H1 (cell line): ENCODE measurements around the gene SNAPC3. TPM values are rescaled to one million over a fixed set of nuclear protein-coding genes. Genes with fewer than 3 reads are reported as not detected.

ENCODE experiments used
- CTCF ChIA-PET: fragments of 300-600 bp; sonication (Branson Sonifier 250); formaldehyde crosslinking; loops from one replicate; lab custom pipeline; 2021; ENCODE audit not compliant: partially characterized antibody; lab: Charles Lee
- POLR2A ChIA-PET: fragments of 300-600 bp; sonication (Branson Sonifier 250); formaldehyde crosslinking; loops from one replicate; lab custom pipeline; 2021; ENCODE audit warnings: inconsistent platforms; ENCODE audit not compliant: partially characterized antibody; lab: Charles Lee
- DNase-seq, 2 experiments: peaks; one replicate each; pipeline versions ENCODE4 v3.0.0 to v3.0.0-alpha.2; 2010 to 2022; ENCODE audit warnings: low spot score in 2 of 2, low read depth in 1 of 2, mixed read lengths in 1 of 2
- FAIRE-seq: peaks from 2 replicates; lab custom pipeline; 2011; peaks lifted over from hg19 to GRCh38; lab: Jason Lieb, UNC
- H2AFZ ChIP-seq: 2 replicates; pipeline ENCODE4 v1.8.1; 2012; ENCODE audit warnings: low read length, inconsistent platforms
- H2AK5ac ChIP-seq: 2 replicates; pipeline ENCODE4 v1.6.1; 2013; ENCODE audit warnings: low read depth, low read length
- H2BK120ac ChIP-seq: replicated peaks from 2 replicates; pipeline ENCODE3; 2013; ENCODE audit warnings: low read depth, low read length, inconsistent platforms
- H2BK12ac ChIP-seq: 2 replicates; pipeline ENCODE4 v1.6.1; 2013; ENCODE audit warnings: low read depth, low read length
- H2BK15ac ChIP-seq: 2 replicates; pipeline ENCODE4 v1.6.1; 2013; ENCODE audit warnings: low read length
- H2BK20ac ChIP-seq: 2 replicates; pipeline ENCODE4 v1.6.1; 2013; ENCODE audit warnings: low read length
- H2BK5ac ChIP-seq: 2 replicates; pipeline ENCODE4 v1.6.1; 2013; ENCODE audit warnings: low read depth, low read length
- H3K14ac ChIP-seq: 2 replicates; pipeline ENCODE4 v1.6.1; 2013; ENCODE audit warnings: inconsistent platforms; ENCODE audit not compliant: insufficient read length
- H3K18ac ChIP-seq: 2 replicates; pipeline ENCODE4 v1.6.1; 2013; ENCODE audit warnings: low read length; ENCODE audit errors: extremely low read depth
- H3K23ac ChIP-seq: 2 replicates; pipeline ENCODE4 v1.6.1; 2013; ENCODE audit warnings: inconsistent platforms; ENCODE audit not compliant: insufficient read length
- H3K23me2 ChIP-seq: 2 replicates; pipeline ENCODE4 v1.6.1; 2013; ENCODE audit warnings: low read depth, low read length
- H3K27ac ChIP-seq: 2 replicates; pipeline ENCODE4 v1.6.1; 2011; ENCODE audit warnings: low read depth, low read length, inconsistent platforms
- H3K27me3 ChIP-seq, 4 experiments: replicated peaks in 1 of 4; 1 replicate in 1 of 4; 2 replicates in 3 of 4; pipeline versions ENCODE4 v1.6.1 to v1.8.1; 2011 to 2013; ENCODE audit warnings: low read length in 3 of 4, mild to moderate bottlenecking in 3 of 4, inconsistent platforms in 2 of 4, mixed read lengths in 2 of 4, moderate library complexity in 1 of 4; ENCODE audit not compliant: control insufficient read depth in 3 of 4, insufficient read depth in 3 of 4; ENCODE audit errors: extremely low read depth in 1 of 4
- H3K36me3 ChIP-seq, 4 experiments: 2 replicates each; pipeline versions ENCODE4 v1.6.1 to v1.8.1; 2011 to 2013; ENCODE audit warnings: mild to moderate bottlenecking in 4 of 4, low read length in 3 of 4, moderate library complexity in 2 of 4, control low read depth in 1 of 4, inconsistent platforms in 1 of 4; ENCODE audit not compliant: insufficient read depth in 4 of 4, control insufficient read depth in 2 of 4
- H3K4ac ChIP-seq: replicated peaks from 2 replicates; pipeline ENCODE3; 2013; ENCODE audit warnings: low read length, low read depth, mixed read lengths, inconsistent platforms; ENCODE audit not compliant: insufficient read length
- H3K4me1 ChIP-seq, 4 experiments: replicated peaks in 1 of 4; 1 replicate in 1 of 4; 2 replicates in 3 of 4; pipeline versions ENCODE4 v1.6.1 to v1.8.1; 2011 to 2013; ENCODE audit warnings: low read length in 3 of 4, inconsistent platforms in 2 of 4, mixed read lengths in 1 of 4; ENCODE audit not compliant: insufficient read depth in 4 of 4, control insufficient read depth in 3 of 4
- H3K4me2 ChIP-seq, 2 experiments: 2 replicates each; pipeline versions ENCODE4 v1.6.1 to v1.8.1; 2011 to 2013; ENCODE audit warnings: low read depth in 2 of 2, low read length in 2 of 2, control low read depth in 1 of 2, inconsistent platforms in 1 of 2, mild to moderate bottlenecking in 1 of 2; ENCODE audit not compliant: insufficient read depth in 1 of 2
- H3K4me3 ChIP-seq, 4 experiments: fragments of 200-600, 300-600 bp in 1 of 4; sonication (generic), shearing (Covaris generic), sonication (Bioruptor Twin) in 1 of 4; 2 replicates each; pipeline versions ENCODE4 v1.5.1 to v1.8.1; 2011 to 2016; ENCODE audit warnings: low read length in 4 of 4, low read depth in 3 of 4, control low read depth in 2 of 4, inconsistent platforms in 2 of 4, mild to moderate bottlenecking in 2 of 4, mixed read lengths in 1 of 4, moderate library complexity in 1 of 4; ENCODE audit not compliant: insufficient read depth in 2 of 4; ENCODE audit errors: extremely low read depth in 1 of 4
- H3K56ac ChIP-seq: replicated peaks from 2 replicates; pipeline ENCODE3; 2013; ENCODE audit warnings: low read depth, mild to moderate bottlenecking, mixed read lengths, low read length, inconsistent platforms; ENCODE audit not compliant: insufficient read length
- H3K79me1 ChIP-seq: 2 replicates; pipeline ENCODE4 v1.6.1; 2013; ENCODE audit warnings: low read depth, low read length, control low read depth
- H3K79me2 ChIP-seq, 2 experiments: 2 replicates each; pipeline versions ENCODE4 v1.6.1 to v1.8.1; 2012 to 2013; ENCODE audit warnings: low read length in 2 of 2, mild to moderate bottlenecking in 2 of 2, inconsistent platforms in 1 of 2; ENCODE audit not compliant: insufficient read depth in 2 of 2, control insufficient read depth in 1 of 2
- H3K9ac ChIP-seq, 4 experiments: replicated peaks in 1 of 4; 1 replicate in 1 of 4; 2 replicates in 3 of 4; pipeline versions ENCODE4 v1.6.1 to v1.8.1; 2011 to 2013; ENCODE audit warnings: low read depth in 3 of 4, low read length in 3 of 4, control low read depth in 2 of 4, mild to moderate bottlenecking in 2 of 4, moderate library complexity in 2 of 4, inconsistent platforms in 1 of 4; ENCODE audit errors: extremely low read depth in 1 of 4
- H3K9me3 ChIP-seq, 2 experiments: 2 replicates each; pipeline versions ENCODE4 v1.6.1 to v1.8.1; 2012 to 2013; ENCODE audit warnings: mild to moderate bottlenecking in 2 of 2, moderate library complexity in 2 of 2, control low read depth in 1 of 2, inconsistent platforms in 1 of 2, low read depth in 1 of 2, low read length in 1 of 2, mixed read lengths in 1 of 2; ENCODE audit not compliant: insufficient read depth in 2 of 2
- H4K20me1 ChIP-seq, 2 experiments: replicated peaks in 1 of 2; 2 replicates each; pipeline versions ENCODE3 to v1.8.1; 2011 to 2013; ENCODE audit warnings: inconsistent platforms in 2 of 2, low read length in 2 of 2, mild to moderate bottlenecking in 1 of 2; ENCODE audit not compliant: insufficient read depth in 2 of 2, control insufficient read depth in 1 of 2
- H4K5ac ChIP-seq: 2 replicates; pipeline ENCODE4 v1.6.1; 2013; ENCODE audit warnings: low read length, low read depth, mixed read lengths, inconsistent platforms; ENCODE audit not compliant: insufficient read length
- H4K8ac ChIP-seq: 2 replicates; pipeline ENCODE4 v1.8.0; 2013; ENCODE audit warnings: mild to moderate bottlenecking, moderate library complexity, low read length, inconsistent platforms; ENCODE audit not compliant: insufficient read depth; ENCODE audit errors: extremely low read depth
- H4K91ac ChIP-seq: replicated peaks from 2 replicates; pipeline ENCODE3; 2013; ENCODE audit warnings: low read length, mixed read lengths, inconsistent platforms; ENCODE audit not compliant: insufficient read length
- ATF2 ChIP-seq: IDR thresholded peaks from 2 replicates; pipeline ENCODE4 v1.6.1; 2012; ENCODE audit warnings: low read length, inconsistent platforms
- ATF3 ChIP-seq: IDR thresholded peaks from 2 replicates; pipeline ENCODE4 v1.6.1; 2011; ENCODE audit warnings: low read depth, mild to moderate bottlenecking, low read length; ENCODE audit not compliant: insufficient read depth
- BRCA1 ChIP-seq: IDR thresholded peaks from 2 replicates; pipeline ENCODE4 v1.6.1; 2012; ENCODE audit warnings: low read depth, low read length, improper control_type of control experiment
- CEBPB ChIP-seq: IDR thresholded peaks from 2 replicates; pipeline ENCODE4 v1.6.1; 2012; ENCODE audit warnings: low read depth, low read length
- CHD2 ChIP-seq: IDR thresholded peaks from 2 replicates; pipeline ENCODE4 v1.6.1; 2012; ENCODE audit warnings: low read length, improper control_type of control experiment
- E2F6 ChIP-seq: IDR thresholded peaks from 2 replicates; pipeline ENCODE4 v1.6.1; 2012; ENCODE audit warnings: inconsistent platforms
- HDAC2 ChIP-seq, 2 experiments: fragments of 300-600 bp in 1 of 2; sonication (generic) in 1 of 2; IDR thresholded peaks; 2 replicates each; pipeline ENCODE4 v1.6.1; 2011 to 2012; ENCODE audit warnings: low read depth in 2 of 2, low read length in 2 of 2, mild to moderate bottlenecking in 2 of 2, moderate library complexity in 2 of 2, borderline replicate concordance in 1 of 2, inconsistent platforms in 1 of 2
- NANOG ChIP-seq: IDR thresholded peaks from 2 replicates; pipeline ENCODE4 v1.6.1; 2011; ENCODE audit warnings: low read length, low read depth, mild to moderate bottlenecking, inconsistent platforms; ENCODE audit not compliant: insufficient read depth, poor library complexity, severe bottlenecking
- SRF ChIP-seq: IDR thresholded peaks from 2 replicates; pipeline ENCODE4 v1.6.1; 2011; ENCODE audit warnings: mild to moderate bottlenecking, low read depth, low read length, moderate library complexity
- WGBS, 2 experiments: shearing (Covaris generic) in 1 of 2; methylation state at CpG; one replicate each; pipeline versions ENCODE4 v1.1.6 to v1.1.7; 2013 to 2015; ENCODE audit warnings: low lambda C conversion rate in 2 of 2, mixed read lengths in 2 of 2, inconsistent platforms in 1 of 2, low coverage in 1 of 2, missing lambda C conversion rate in 1 of 2; ENCODE audit not compliant: insufficient replicate concordance in 2 of 2, insufficient coverage in 1 of 2, insufficient read length in 1 of 2; ENCODE audit errors: extremely low coverage in 1 of 2, missing lambda C conversion rate in 1 of 2; 5-methylcytosine and 5-hydroxymethylcytosine counted together
- polyA plus RNA-seq, 7 experiments: library from polyadenylated mRNA; depleted of rRNA in 3 of 7; stranded (reverse) in 5 of 7; unstranded in 2 of 7; fragments of >200 nt in 5 of 7; fragments of 200-250 nt in 2 of 7; gene quantifications; 1 replicate in 5 of 7; 2 replicates in 1 of 7; 4 replicates in 1 of 7; pipeline versions ENCODE4 v1.2.1 to v1.2.3, GENCODE V29; 2011 to 2013; ENCODE audit warnings: missing spikeins in 2 of 7, mixed read lengths in 2 of 7
- total RNA-seq: library from RNA; stranded (reverse); fragmentation: NEBNext Ultra II Directional; extraction: Animal tissue kit (Norgen Biotek cat#: 25700); gene quantifications from 2 replicates; pipeline ENCODE4 v1.2.1, GENCODE V29; 2021

Gene SNAPC3
- total and polyA plus RNA-seq, 2 of the 8 experiments (the other 6 are each of a cell fraction or from before 2014, with no cell fraction given) = 11.9 to 25.8 TPM

GRCh38 chr9:15374310-15374709 lies 48.4 kb upstream of the SNAPC3 start:
- ChIA-PET CTCF (interaction anchor here (0.6 to 1.1 kb wide), 4 partner anchors 13 to 143 kb away, joined by 3 read pairs; no protein-coding TSS in a partner anchor), POLR2A (no interaction called here)
- Histone ChIP-seq H3K36me3 (no peaks in the 10 kb centered on the region), H3K79me2 (no peaks in the 10 kb centered on the region), H2AK5ac (no peak overlapping the region), H3K9ac (no peak overlapping the region), H2AFZ (0 out of 2 replicates have a peak overlapping the region, but pooled peaks have one; percentile 21), H3K27ac (no peak overlapping the region), H4K8ac (peak overlapping the region; percentile 36; the same call in 1 of the 2 replicates), H3K14ac (no peak overlapping the region), H3K4me3 (no peak overlapping the region), H3K56ac (no peak overlapping the region), H3K23ac (no peak overlapping the region), H3K18ac (no peak overlapping the region), H2BK20ac (no peak overlapping the region), H4K5ac (no peak overlapping the region), H2BK5ac (no peak overlapping the region), H3K4me1 (peaks cover 0 to 2% (median 0%) of the 10 kb centered on the region in 4 experiments; a peak in 3 of 7 replicates), H2BK12ac (no peak overlapping the region), H3K27me3 (no peaks in the 10 kb centered on the region), H4K91ac (no peak overlapping the region), H3K79me1 (no peaks in the 10 kb centered on the region), H3K4ac (no peak overlapping the region), H2BK15ac (no peak overlapping the region), H3K4me2 (no peak overlapping the region), H4K20me1 (no peaks in the 10 kb centered on the region), H3K23me2 (no peaks in the 10 kb centered on the region), H3K9me3 (peaks cover 0 to 3% of the 10 kb centered on the region in 2 experiments; a peak in 1 of 4 replicates), H2BK120ac (no peak overlapping the region)
- DNase-seq = no peak
- 96% methylated on average over 4 of the region's 4 CpGs; no CpG with 5 or more reads in 1 of the 2 experiments for WGBS, 2 experiments
- FAIRE-seq = no peak
- TF ChIP-seq SRF (no peak), HDAC2 (IDR thresholded peaks at IDR 0.05; ENCODE audit: borderline replicate concordance in 1 of 2, low read depth in 2 of 2, low read length in 2 of 2) (no peak), CHD2 (no peak), BRCA1 (no peak), E2F6 (no peak), ATF2 (no peak), NANOG (no peak), ATF3 (no peak), CEBPB (no peak)
